Tibial nerve (tissue), 4 donors: ENCODE measurements around the gene MAGI2. TPM values are rescaled to one million over a fixed set of nuclear protein-coding genes. Genes with fewer than 3 reads are reported as not detected.
A peak's percentile ranks its signal among the peaks of the same experiment; 100 is the strongest.

Experiments used
- DNase-seq, 2 donors: peaks; one replicate each; pipeline ENCODE4 v3.0.0-alpha.2; 2019; ENCODE audit warnings: low spot score in 2 of 2
- H3K27ac ChIP-seq, 4 donors: fragments of 200-600 bp; sonication (generic) in 3 of 4; one replicate each; pipeline ENCODE4 v1.5.1; 2017 to 2019; ENCODE audit warnings: mild to moderate bottlenecking in 1 of 4
- H3K27me3 ChIP-seq, 2 donors: fragments of 200-600 bp; sonication (generic) in 1 of 2; one replicate each; pipeline versions ENCODE4 v1.5.1 to v1.6.0; 2017 to 2019
- H3K36me3 ChIP-seq, 3 donors: fragments of 200-600 bp; sonication (generic); one replicate each; pipeline ENCODE4 v1.5.1; 2018 to 2019
- H3K4me1 ChIP-seq, 4 donors: fragments of 200-600 bp; sonication (generic) in 3 of 4; one replicate each; pipeline ENCODE4 v1.5.1; 2017 to 2019
- H3K4me3 ChIP-seq, 4 donors: fragments of 200-600 bp; sonication (generic) in 3 of 4; one replicate each; pipeline ENCODE4 v1.5.1; 2017 to 2019; ENCODE audit warnings: mild to moderate bottlenecking in 1 of 4, moderate library complexity in 1 of 4
- H3K9me3 ChIP-seq, 4 donors: fragments of 200-600 bp; sonication (generic) in 3 of 4; one replicate each; pipeline ENCODE4 v1.5.1; 2017 to 2019
- CTCF ChIP-seq, 5 experiments: fragments of 200-600 bp in 3 of 5; fragments of 450-650 bp in 2 of 5; sonication (generic) in 3 of 5; IDR thresholded peaks; one replicate each; pipeline ENCODE4 v1.5.1; 2016 to 2019; ENCODE audit warnings: antibody characterized with exemption in 5 of 5, mild to moderate bottlenecking in 3 of 5, moderate library complexity in 2 of 5
- EP300 ChIP-seq, 2 donors: sonication (generic); formaldehyde crosslinking; IDR thresholded peaks; one replicate each; pipeline ENCODE4 v1.6.1; 2017; ENCODE audit warnings: antibody characterized with exemption in 2 of 2, mild to moderate bottlenecking in 1 of 2
- POLR2A ChIP-seq, 2 donors: fragments of 450-650 bp; IDR thresholded peaks; one replicate each; pipeline ENCODE4 v1.6.1; 2017; ENCODE audit warnings: antibody characterized with exemption in 2 of 2, mild to moderate bottlenecking in 2 of 2, moderate library complexity in 2 of 2
- WGBS, 2 donors: methylation state at CpG; one replicate each; pipeline ENCODE4 v1.1.5; 2018; 5-methylcytosine and 5-hydroxymethylcytosine counted together
- total RNA-seq, 4 donors: library from RNA; depleted of rRNA; stranded (reverse); fragments of >200 nt; gene quantifications; one replicate each; pipeline ENCODE4 v1.1.0, GENCODE V29; 2016

Gene MAGI2
- total RNA-seq, 4 donors from 2014 or later, result 33.6 to 58.2 (median 55.6) TPM

DNA sequence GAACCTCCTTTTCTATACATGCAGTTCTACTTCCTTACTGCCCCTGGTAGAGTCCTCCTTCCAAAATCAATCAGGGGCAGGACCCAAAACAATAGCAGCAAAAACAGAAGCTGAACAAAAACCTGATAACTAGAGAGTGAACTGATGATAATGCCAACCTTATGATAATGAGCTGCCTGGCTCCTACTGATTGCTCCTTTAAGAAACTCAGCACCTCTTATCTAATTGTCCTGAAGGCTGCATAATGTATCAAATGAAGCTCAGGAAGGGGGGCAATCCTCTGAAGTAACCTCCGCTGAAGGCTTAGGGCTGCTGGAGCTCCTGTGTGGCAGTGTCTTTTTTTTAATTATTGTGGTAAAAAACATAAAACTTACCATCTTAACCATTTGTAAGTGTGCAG is 1397.9 kb downstream of the MAGI2 start:
- TF ChIP-seq POLR2A (IDR thresholded peaks at IDR 0.05) (no peak), CTCF (IDR thresholded peaks at IDR 0.05) (no peak), EP300 (IDR thresholded peaks at IDR 0.05) (no peak)

DNA sequence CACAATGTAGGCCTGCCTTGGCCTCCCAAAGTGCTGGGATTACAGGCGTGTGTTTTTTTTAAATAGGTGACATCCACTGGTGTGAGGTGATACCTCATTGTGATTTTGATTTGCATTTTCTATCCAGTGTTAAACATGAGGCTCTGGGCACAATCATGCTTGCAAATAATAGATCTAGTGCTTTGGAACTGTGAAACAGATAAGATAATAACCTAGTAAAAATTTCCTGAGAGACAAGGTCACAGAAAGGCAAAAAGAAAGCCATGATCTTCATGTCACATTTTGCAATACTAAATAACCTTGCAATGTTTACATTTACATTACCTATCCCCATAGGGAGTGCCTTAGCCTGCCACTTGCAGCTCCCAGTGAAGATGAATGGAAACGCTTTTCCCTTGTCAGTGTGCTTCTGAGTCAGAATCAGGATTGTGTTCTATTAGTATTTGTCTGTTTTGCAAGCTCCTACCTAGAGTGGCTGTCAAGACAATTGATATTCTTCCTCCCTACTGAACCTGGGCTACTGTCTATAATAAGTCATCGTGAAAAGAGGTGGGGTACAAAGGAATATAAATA is 1398.4 kb downstream of the MAGI2 start:
- Histone ChIP-seq H3K36me3 (no peaks in the 10 kb centered on the region), H3K27me3 (no peaks in the 10 kb centered on the region), H3K9me3 (no peaks in the 10 kb centered on the region), H3K4me3 (no peak overlapping the region), H3K27ac (no peak overlapping the region), H3K4me1 (no peaks in the 10 kb centered on the region)
- TF ChIP-seq EP300 (IDR thresholded peaks at IDR 0.05) (no peak), CTCF (IDR thresholded peaks at IDR 0.05) (no peak), POLR2A (IDR thresholded peaks at IDR 0.05) (no peak)
- no peak for DNase-seq
- 81 to 84% methylated on average over 3 of the region's 3 CpGs for WGBS, 2 donors

More for the DNA sequence above, 1397.9 kb downstream of the MAGI2 start:
- DNase-seq, result no peak
- 85 to 96% methylated on average over 1 of the region's 1 CpG for WGBS, 2 donors
- H3K4me3 ChIP-seq, result no peak overlapping the region
- H3K27ac ChIP-seq, result no peak overlapping the region
- no peaks in the 10 kb centered on the region for H3K27me3 ChIP-seq
- H3K4me1 ChIP-seq, result no peaks in the 10 kb centered on the region
- no peaks in the 10 kb centered on the region for H3K36me3 ChIP-seq
- H3K9me3 ChIP-seq, result no peaks in the 10 kb centered on the region

- Histone ChIP-seq H3K4me1 (no peaks in the 10 kb centered on the region), H3K36me3 (no peaks in the 10 kb centered on the region), H3K27ac (no peak overlapping the region), H3K9me3 (no peaks in the 10 kb centered on the region), H3K27me3 (no peaks in the 10 kb centered on the region), H3K4me3 (no peak overlapping the region)
- TF ChIP-seq CTCF (IDR thresholded peaks at IDR 0.05) (no peak), EP300 (IDR thresholded peaks at IDR 0.05) (no peak), POLR2A (IDR thresholded peaks at IDR 0.05) (no peak)
- 53 to 54% methylated on average over 7 of the region's 7 CpGs for WGBS, 2 donors
- DNase-seq, result no peak
Observed at GRCh38 chr7:78052112-78052511, 1401.4 kb downstream of the MAGI2 start.

DNA sequence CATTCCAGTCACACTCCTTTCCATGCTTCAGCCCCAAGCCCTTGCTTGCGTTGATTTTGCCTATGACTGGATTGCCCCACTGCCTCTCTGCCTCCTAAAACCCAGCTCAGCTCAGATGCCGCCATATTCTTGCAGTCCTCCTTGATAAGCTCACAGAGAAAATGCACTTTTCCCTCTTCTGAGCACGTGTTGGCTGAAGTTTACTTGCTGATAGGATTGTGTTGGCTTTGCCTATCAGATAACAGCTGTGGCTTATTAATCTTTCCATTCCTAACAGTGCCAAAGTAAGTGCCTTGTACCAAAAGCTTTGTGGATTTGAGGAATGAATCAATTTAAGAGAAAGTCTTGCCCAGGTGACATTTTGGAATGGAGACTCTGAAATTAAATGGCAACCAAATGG is 1405.7 kb downstream of the MAGI2 start:
- H3K27ac ChIP-seq, result no peak overlapping the region
- no peaks in the 10 kb centered on the region for H3K4me1 ChIP-seq
- no peaks in the 10 kb centered on the region for H3K36me3 ChIP-seq
- no peak overlapping the region for H3K4me3 ChIP-seq
- TF ChIP-seq POLR2A (IDR thresholded peaks at IDR 0.05), result no peak
- TF ChIP-seq EP300 (IDR thresholded peaks at IDR 0.05), result no peak
- 86 to 90% methylated on average over 3 of the region's 3 CpGs for WGBS, 2 donors
- no peaks in the 10 kb centered on the region for H3K9me3 ChIP-seq
- DNase-seq, result no peak
- no peaks in the 10 kb centered on the region for H3K27me3 ChIP-seq

- Histone ChIP-seq H3K27me3 (no peaks in the 10 kb centered on the region), H3K36me3 (no peaks in the 10 kb centered on the region), H3K4me1 (peaks cover 0 to 6% (median 0%) of the 10 kb centered on the region in 4 donors), H3K9me3 (no peaks in the 10 kb centered on the region), H3K4me3 (no peak overlapping the region), H3K27ac (no peak overlapping the region)
- WGBS, 2 donors, result 70 to 82% methylated on average over 2 of the region's 2 CpGs
- TF ChIP-seq CTCF (IDR thresholded peaks at IDR 0.05) (no peak), EP300 (IDR thresholded peaks at IDR 0.05) (no peak), POLR2A (IDR thresholded peaks at IDR 0.05) (no peak)
- DNase-seq, result no peak
Observed at GRCh38 chr7:78043159-78043558, 1410.3 kb downstream of the MAGI2 start.

GRCh38 chr7:78041423-78041822 is 1412.0 kb downstream of the MAGI2 start:
- DNase-seq, result no peak
- Histone ChIP-seq H3K36me3 (no peaks in the 10 kb centered on the region), H3K9me3 (no peaks in the 10 kb centered on the region), H3K4me1 (peaks cover 0 to 6% (median 0%) of the 10 kb centered on the region in 4 donors), H3K27ac (peak overlapping the region in 1 of 4 donors; percentile 6), H3K4me3 (no peak overlapping the region), H3K27me3 (no peaks in the 10 kb centered on the region)
- TF ChIP-seq POLR2A (IDR thresholded peaks at IDR 0.05) (no peak), EP300 (IDR thresholded peaks at IDR 0.05) (no peak), CTCF (IDR thresholded peaks at IDR 0.05) (no peak)
- WGBS, 2 donors, result 74 to 89% methylated on average over 3 of the region's 3 CpGs
